GM21423 (cell line): Measurements from ENCODE around the gene CNPY1.

Source experiments
- ATAC-seq: cut with Tn5 transposase; IDR thresholded peaks from one replicate; pipeline ENCODE4 v1.9.1; 2021; ENCODE audit warnings: mild to moderate bottlenecking, moderate library complexity; ENCODE audit not compliant: unreplicated experiment

CNPY1 gene

DNA sequence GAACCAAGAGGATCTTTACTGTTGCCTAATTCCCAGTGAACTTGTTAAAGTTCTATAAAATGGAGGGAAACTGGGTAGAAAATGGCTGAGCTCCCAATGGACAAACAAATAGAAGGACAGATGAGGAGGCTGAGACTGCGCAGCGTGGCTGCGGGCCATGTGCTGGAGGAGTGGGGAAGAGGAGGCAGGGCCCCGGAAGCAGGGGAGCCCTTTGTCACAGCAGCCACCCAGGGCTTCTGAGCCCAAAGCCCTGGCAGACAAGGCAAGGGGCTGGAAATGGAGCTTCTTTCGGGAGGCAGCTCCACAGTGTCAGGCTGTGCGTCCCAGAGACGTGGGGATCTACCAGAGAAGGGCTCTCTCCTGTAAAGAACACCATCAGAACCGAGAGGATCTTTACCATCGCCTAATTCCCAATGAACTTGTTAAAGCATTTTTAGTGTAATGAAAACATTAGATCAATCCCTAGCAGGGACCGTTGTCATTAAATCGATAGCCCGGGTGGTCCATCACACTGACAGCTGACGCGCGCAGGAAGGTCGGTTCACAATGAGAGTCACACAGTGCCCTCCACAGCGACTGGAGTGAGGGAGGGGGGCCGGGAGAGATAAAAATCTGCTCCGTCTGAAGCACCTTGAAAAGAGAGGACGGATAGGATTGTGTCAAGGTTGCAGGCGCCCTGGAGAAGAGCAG lies 14.0 kb upstream of the CNPY1 start:
- no peak for ATAC-seq

DNA sequence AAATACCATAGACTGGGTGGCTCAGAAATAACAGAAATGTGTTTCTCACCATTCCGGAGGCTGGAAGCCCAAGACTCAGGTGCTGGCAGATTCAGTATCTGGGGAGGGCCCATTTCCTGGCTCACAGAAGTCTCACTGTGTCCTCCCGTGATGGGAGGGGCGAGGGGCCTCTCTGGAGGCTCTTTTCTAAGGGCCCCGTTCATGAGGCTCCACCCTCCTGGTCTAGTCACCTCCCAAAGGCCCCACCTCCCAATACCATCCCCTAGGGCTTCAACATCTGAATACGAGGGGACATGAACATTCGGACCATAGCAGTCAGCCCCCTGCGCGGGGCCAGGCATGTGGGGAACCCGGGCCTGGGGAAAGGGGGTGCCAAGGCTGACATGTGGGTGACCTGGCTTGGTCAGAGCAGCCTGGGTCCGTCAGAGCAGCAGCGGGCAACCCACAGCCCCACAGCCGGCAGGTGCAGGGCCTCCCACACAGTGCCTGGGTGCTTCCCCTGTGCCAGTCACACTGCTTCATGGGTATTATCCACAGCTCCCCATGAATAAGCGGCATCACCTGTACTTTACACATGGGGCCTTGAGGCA lies 13.3 kb upstream of the CNPY1 start:
- no peak for ATAC-seq

DNA sequence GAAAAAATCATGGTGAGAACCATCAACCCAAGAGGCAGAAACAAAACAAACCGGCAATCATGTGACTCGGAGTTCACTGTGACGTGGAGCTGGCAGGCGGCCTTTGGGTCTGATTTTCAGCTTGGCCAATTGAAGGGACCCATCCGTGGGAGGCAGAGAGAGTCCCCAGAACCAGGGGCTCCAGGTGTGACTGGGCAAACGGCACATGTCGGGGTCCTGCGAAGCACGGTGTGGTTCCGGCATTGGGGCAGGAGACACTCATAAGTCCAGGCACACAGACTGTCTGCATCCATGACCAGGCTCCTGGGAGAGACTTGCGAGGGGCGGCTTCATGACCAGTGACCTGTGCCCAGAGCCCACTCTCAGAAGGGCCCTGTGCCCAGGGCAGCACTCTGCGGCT lies 12.6 kb upstream of the CNPY1 start:
- ATAC-seq = no peak

DNA sequence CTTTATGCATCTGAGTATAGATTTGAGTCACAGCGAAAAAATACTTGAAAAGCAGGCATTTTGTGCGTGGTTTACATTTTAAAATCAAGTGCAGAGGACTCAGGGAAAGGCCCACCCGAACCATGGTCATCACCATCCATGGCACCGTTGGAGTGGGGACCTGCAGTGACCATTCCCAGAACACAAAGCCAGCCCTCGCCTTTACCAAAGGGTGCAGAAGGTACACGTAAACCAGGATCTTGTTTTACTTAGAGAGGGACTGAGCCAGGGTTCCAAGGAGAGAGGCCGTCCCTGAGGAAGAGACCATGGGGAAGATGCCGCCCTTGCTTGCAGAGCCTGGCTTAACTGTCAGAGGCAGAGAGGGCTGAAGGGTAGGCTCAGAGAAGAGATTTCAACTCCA lies 12.0 kb upstream of the CNPY1 start:
- ATAC-seq = no peak

DNA sequence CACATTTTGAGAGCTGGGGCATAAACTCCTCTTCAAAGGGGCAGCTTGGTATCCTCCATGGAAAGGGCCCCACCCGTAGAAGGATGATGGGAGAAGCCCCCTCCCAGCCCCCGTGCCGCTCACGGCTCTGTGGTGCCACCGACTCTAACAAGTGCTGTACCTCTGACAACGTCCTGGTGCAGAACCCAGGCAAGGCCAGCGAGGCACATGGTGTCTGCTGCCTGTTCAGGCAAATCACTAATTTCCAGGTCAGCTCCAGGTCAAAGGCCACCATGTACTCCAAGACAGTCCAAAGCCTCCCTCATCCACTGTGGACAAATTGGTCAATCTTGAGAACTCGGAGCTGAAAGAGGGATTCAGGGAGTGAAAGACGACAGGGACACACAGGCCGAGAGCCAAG lies 11.4 kb upstream of the CNPY1 start:
- ATAC-seq = no peak

DNA sequence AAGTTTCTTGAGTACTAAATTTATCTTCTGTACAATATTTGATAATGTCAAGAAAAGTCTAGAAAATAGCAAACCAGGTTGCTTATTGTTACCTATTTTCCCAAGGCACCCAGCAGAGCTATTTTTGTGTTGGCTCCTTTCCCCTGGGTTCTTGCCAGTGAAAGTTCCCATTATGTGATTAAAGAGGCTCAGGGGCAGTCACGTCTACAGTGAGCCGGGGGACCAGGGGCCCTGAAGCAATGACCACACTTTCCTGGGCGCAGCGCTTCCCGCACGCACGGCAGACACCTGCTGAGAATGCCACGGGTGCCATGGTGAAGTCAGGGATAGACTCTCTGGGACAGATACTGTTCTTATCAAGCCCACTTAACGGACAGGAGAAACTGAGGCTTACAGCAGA lies 10.4 kb upstream of the CNPY1 start:
- ATAC-seq = no peak

DNA sequence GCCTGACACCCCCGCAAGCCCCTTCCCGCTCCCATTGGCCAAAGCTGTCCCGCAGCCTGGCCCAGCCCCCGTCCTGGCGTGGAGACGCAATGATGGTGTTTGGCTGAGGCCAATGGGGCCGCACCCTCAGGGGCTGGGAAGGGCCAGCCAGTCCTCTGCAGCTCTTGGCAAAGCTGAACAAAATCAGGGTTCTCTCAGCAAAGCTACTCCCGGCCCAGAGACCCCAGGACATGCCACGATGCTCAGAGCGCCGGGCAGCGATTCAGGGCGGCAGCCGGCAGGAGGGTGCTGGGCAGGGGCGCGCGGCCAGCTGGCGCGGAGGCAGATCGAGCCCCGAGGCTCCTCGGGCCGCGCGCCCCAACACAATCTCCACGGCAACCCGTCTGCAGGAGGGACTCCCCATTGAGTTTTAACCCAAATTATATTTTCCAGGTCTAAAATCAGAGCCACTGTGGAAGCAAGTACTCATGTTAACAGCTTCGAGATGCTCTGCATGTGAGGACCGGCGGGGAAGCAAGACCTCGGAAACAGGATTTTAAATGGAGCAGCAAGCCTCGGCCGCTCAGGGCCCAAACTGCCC lies 8.8 kb upstream of the CNPY1 start:
- no peak for ATAC-seq

DNA sequence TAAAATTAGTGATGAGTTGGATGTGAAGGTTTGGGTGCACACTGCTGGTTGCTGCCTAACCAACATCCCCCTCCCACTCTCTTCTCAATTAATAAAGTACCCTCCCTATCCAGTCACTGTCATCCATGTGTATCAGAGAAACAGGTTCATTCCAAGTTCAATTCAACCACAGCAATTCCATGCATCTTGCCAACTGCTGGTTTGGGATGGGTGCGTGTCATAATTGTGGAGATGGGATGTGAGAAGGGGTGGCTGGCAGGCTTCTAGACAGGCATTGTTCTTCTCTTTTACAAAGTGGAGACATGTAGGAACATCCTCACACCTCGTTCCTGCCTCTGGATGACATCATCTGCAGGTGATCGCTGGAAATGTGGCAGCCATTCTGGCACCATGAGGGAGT lies 7.5 kb upstream of the CNPY1 start:
- no peak for ATAC-seq

DNA sequence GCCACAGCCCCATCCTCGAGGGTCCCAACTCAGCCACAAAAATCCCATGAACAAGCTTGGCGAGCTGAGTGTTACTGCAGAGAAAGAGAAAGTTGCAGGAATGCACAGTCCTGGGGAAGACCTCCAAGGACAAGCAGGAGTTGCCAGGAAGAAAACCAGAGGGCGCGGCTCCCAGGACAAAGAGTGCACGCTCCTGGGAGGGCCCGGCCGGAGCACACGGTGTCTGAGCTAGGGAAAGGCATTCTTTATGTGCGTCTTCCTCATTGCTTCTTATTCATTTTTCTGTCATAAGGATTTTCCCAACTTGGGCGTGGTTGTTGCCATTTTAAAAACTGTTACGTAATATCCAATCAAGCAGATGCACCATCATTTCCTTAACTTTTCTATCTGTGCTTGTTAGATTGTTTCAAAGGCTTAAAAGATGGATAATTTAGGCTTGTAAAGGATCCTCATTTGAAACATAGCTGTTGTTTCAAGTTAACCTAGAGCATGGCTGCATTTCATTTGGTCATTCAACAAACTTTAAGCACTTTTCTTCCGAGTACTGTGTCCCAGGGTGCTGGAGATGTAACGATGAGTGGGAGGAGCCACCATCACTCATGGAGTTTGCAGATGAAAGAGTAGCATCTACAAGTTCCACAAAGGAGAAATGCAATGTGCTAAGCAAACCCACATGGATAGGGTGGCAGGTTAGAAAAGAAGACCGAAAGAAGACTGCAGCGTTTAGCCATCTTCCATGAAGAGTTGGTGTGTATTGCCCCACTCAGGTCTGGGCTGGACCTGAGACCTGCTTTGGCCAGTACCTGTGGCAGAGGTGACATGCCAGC lies 5.6 kb upstream of the CNPY1 start:
- ATAC-seq = no peak

DNA sequence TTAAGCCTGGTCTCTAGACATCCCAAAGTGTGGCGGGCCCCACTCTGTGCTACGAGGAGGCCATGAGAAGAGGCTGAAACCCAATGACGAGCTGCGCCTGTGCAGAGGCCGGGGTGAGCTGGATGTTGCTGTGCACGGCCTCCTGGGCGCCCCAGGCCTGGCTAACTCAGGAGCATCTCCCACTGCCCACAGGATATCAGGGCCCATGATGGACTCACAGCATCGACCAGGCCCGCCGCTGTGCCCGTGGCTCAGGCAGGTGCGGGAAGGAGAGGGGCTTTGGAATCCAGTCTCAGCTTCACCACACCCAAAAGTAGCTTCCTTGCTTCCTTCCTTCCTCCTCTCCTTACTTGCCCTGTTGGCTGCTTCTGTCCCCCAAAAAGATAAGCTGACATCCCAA lies 4.6 kb upstream of the CNPY1 start:
- no peak for ATAC-seq

DNA sequence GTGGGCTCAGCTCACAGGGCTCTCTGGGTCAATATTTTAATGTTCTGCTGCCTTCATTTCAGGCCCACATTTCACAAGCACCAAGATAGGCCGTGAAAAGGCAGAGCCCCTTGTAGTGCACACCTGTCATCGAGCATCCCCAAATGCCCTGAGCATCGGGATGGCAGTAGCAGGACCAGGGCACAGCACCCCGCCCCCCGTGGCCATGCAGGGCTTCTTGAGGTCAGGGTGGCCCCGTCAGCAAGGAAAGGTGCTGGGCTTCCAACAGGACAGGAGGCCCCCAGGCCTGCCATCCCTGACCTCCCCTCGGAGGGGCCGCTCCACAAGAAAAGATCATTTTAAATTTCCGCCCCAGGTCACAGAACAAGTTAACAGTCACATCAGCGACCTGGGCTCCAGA lies 2.9 kb upstream of the CNPY1 start:
- no peak for ATAC-seq

DNA sequence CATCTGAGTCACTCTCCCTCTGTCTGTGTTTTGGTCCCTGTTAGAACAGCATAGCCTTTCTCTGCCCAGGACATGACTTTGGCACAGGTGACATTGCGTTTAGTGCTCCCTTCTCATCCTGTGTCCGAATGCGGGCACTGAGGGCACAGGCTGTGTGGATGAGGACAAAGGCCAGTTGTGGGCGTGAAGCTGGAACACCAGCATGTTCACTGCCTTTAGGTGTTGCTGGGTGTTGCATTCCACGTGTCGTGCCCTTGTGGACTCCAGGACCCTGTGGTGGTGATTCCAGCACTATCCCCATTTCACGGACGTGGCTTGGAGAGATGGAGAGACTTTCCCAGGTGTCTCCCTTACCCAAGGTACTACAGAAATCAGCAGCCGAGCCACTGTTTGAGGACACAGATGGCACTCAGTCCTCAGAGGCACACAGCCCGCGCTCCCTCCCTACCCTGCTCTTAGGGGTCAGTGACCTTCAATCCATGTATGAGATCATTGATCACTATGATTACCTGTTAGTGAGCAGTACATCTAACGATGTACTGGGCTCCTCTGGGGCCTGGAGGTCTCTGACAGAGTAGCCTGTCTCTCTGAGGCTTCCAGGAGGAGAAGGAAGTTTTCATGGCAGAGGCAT lies 917 bp upstream of the CNPY1 start:
- no peak for ATAC-seq

DNA sequence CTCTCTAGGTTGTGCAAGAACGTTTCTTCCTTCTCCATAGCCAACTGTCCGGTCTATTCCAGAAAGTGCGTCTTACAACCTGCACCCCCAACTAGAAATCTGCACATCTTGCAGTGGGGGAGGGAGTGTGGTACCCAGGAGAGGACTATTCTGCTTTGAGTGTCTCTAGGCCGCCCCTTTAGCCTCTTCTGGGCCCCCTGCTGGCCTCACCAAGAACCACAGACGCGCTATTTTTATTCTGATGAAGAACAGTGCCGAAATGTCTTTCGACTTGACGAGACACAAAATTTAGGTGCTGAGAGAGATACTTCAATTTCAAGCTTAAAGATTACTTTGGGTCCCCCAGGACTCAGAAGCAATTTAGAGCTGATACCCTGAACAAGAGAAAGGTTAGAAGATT lies 1.0 kb downstream of the CNPY1 start:
- no peak for ATAC-seq

DNA sequence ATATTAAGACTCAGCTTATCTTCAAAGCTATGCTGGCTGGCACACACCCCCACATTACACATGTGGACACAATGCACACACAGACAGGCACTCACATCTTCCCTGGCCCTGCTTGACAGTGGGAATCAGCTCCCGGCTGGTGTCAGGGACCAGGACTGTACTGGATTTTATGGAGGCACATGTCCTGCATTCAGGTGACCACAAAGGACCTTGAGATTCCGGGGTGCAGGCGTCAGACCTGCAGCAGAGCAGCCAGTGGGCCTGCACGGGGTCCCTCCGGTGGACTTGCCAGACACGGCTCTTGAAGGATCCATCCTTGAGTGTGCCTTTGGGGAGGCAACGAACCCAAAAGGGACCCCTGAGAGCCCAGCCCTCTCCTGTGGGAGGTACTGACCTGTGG lies 1.9 kb downstream of the CNPY1 start:
- no peak for ATAC-seq

DNA sequence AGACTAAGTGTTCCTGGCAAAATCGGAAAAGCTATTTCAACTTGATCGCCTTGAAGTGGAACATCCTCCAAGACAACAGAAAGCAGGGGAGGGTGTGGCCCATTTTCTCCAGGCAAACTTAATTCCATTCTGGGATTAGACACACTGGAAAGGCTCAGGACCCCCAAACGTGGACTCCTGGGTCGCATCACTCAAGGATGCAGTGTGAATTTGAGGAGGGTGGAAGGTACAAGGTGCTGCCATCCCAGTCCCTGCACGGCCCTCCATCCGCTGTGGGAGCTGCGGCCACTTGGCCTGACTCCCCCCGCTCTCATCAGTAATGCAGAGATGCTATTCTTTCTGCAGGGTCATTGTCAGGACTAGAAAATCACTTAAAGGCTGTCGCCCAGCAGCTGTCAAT lies 2.4 kb downstream of the CNPY1 start:
- no peak for ATAC-seq

DNA sequence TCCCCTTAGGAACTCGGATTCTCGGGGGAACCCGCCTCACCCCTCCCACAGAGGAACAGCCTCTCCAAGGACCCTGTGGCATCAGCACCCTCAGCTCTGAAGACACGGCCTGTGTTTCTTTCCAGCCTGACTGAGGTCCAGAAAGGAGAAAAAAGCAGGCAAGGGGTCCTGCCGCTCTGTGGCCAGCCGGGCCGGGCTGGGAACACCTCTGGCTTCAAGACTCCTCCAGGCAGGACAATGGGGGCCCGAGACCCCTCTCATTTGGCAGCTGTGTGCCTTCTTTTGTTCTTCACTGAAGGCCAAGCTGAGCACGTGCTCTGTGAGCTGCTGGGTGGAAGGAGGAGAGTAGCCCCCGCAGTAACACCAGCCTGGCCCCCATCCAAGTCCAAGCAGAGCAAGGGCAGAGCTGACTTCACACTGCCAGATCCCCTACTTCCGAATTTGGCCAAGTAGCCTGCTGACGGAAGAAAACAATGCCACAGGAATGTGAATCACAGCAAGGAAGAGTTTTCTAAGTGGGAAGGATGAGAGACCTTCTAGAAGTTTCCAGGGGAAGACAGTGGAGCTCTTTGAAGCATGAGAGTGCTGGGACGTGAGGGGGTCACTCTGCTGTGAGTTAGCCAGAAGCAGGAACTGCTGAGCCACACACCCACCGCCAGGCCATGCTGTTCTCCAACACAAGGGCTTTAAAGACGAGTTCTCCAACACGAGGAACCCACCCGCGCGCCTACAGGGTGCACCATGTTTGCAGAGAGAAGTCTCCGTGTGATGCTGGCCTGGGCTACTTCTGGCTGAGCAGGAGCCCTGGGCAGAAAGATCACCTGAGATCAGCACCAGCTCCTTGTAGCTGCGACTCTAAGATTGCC lies 3.1 kb downstream of the CNPY1 start:
- no peak for ATAC-seq

DNA sequence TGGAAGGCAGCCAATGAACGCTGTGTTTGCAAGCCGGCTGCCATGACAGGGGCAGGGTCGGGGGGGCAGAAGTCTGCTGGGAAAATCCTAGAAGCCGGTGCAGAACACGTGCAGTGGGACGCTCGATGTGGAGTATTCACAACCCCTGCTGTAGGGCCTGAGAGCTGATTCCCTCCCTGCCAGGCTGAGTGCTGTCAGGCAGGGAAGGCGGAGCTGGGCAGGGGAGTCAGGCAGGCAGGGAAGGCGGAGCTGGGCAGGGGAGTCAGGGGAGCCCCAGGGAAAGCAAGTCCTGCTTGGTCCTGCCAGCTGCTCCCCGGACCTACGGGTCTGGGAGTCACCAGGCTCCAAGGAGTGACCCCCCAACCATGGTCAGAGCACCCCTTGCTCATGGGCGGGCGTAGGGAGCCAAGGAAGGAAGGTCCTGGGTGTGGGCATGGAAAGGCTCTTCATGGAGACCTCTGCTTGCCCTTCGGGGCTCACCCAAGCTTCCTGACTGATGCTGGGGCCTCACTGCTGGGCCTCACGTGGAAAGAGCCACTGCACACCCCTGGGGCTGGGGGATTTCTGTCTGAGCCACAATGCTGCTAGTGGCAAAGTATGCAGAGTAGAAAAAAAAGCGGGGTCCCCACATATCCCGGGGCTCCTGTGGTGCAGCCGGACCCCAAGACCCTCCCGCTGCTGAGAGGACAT lies 4.2 kb downstream of the CNPY1 start:
- ATAC-seq = no peak

DNA sequence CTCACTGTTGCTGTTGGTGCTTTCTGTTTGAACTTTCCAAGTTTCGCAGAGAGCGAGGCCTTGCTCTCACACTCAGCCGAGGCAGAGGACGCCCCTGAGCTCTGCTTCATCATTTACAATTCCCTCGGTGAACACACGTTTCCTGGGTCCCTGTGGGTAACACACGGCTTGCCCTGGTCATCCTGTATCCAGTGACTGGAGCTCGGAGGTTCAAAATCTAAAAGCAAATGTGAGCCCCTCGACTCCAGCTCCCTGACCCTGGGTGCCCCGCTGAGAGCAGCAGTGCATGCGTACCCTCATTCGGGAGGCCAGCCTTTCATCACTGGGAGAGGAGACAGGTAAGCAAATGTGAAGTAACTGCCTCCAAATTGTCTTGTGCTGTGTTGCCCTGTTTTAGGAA lies 5.8 kb downstream of the CNPY1 start:
- no peak for ATAC-seq

DNA sequence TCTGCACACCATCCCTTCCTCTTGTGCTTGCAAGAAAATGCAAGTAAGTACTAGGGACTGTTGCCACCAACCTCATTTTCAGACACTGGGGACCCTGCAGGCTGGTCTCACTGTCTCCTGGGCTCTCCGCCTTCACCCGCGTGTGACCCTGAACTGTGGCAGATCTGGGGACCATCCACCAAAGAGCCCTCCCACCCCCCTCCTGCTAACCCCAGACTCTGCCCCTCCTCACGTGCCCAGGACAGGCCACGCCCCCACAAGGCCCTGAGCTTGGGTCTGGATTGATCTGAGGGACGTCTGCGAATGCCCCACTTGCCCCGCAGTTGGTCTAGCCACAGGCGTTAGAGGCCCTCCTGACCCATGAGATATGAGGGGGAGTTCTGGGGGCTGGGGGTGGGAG lies 8.1 kb downstream of the CNPY1 start:
- no peak for ATAC-seq

DNA sequence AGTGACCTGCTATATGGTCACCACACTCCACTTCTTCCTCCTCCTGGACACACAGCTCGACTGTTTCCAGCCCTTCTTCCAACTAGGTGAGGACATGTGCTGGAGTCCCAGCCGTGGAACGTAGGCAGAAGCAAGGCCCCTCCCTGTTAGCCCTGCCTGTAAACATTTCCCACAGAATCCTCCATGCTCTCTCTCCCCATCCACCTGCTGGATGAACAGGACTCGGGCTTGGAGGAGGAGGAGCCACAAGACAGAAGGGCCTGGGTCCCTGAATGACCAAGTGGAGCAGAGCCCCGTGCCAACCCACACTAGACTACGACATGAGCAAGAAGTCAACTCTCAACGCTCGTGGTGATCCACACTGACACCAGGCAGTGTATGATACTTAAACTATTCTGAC lies 9.9 kb downstream of the CNPY1 start:
- no peak for ATAC-seq
